ENCODE measurements around the gene MMP15.
"Not testable (repeated sequence)": the region's sequence is repeated elsewhere in the genome, so short reads cannot be mapped to it uniquely, and the experiment has no call there.

The MMP15 gene

GRCh38 chr16:58086381-58087208 is 61.0 kb downstream of the MMP15 start:
- no peak for TF ChIP-seq CTCF (IDR thresholded peaks at IDR 0.05; ENCODE audit: low read depth, low read length)
- no peak overlapping the region for H3K4me3 ChIP-seq (ENCODE audit: low read depth, low read length)

- no peak overlapping the region for H3K4me3 ChIP-seq (ENCODE audit: low read depth, low read length)
- no peak for TF ChIP-seq CTCF (IDR thresholded peaks at IDR 0.05; ENCODE audit: low read depth, low read length)
Observed at GRCh38 chr16:58087209-58087913, 61.8 kb downstream of the MMP15 start.

- no peak overlapping the region for H3K4me3 ChIP-seq (ENCODE audit: low read depth, low read length)
- TF ChIP-seq CTCF (IDR thresholded peaks at IDR 0.05; ENCODE audit: low read depth, low read length), result no peak
Observed at GRCh38 chr16:58088091-58088490, 62.5 kb downstream of the MMP15 start.

GRCh38 chr16:58090396-58090795 is 64.8 kb downstream of the MMP15 start:
- not testable (repeated sequence) for H3K4me3 ChIP-seq (ENCODE audit: low read depth, low read length)

- H3K4me3 ChIP-seq (ENCODE audit: low read depth, low read length), result no peak overlapping the region
- no peak for TF ChIP-seq CTCF (IDR thresholded peaks at IDR 0.05; ENCODE audit: low read depth, low read length)
Observed at GRCh38 chr16:58094026-58094425, 68.5 kb downstream of the MMP15 start.

- TF ChIP-seq CTCF (IDR thresholded peaks at IDR 0.05; ENCODE audit: low read depth, low read length), result no peak
Observed at GRCh38 chr16:58094791-58095574, 69.4 kb downstream of the MMP15 start.

GRCh38 chr16:58095575-58095960 is 70.0 kb downstream of the MMP15 start:
- not testable (repeated sequence) for H3K4me3 ChIP-seq (ENCODE audit: low read depth, low read length)

More at GRCh38 chr16:58094791-58095574, 69.4 kb downstream of the MMP15 start:
- no peak overlapping the region for H3K4me3 ChIP-seq (ENCODE audit: low read depth, low read length)

- no peak overlapping the region for H3K4me3 ChIP-seq (ENCODE audit: low read depth, low read length)
- no peak for TF ChIP-seq CTCF (IDR thresholded peaks at IDR 0.05; ENCODE audit: low read depth, low read length)
Observed at GRCh38 chr16:58096249-58096648, 70.7 kb downstream of the MMP15 start.

All from WI38 (cell line).